HepG2 (cell line): ENCODE measurements around the gene TNFSF8. TPM values are rescaled to one million over a fixed set of nuclear protein-coding genes. Genes with fewer than 3 reads are reported as not detected.

Experiments
- ATAC-seq: fragments of 200-7000 bp; cut with Tn5 transposase; 3 replicates; pipeline ENCODE4 v1.9.1; 2020; ENCODE audit warnings: mild to moderate bottlenecking, moderate library complexity
- BruUV-seq: library from RNA; stranded (reverse); fragments of 400-500 nt; replicated peaks from 2 replicates; lab custom pipeline; 2021; lab: Mats Ljungman, UMichigan
- CTCF ChIA-PET: fragments of 300-600 bp; formaldehyde crosslinking; extraction: SDS; loops from one replicate; lab custom pipeline; 2021; ENCODE audit warnings: low total read pairs, inconsistent platforms, low intra/inter-chr PET ratio; lab: Yijun Ruan, JAX
- POLR2A ChIA-PET: fragments of 350-600 bp; sonication (Branson Sonifier 250); formaldehyde crosslinking; loops from one replicate; lab custom pipeline; 2020; ENCODE audit warnings: antibody characterized with exemption, inconsistent platforms; lab: Yijun Ruan, JAX
- DNase-seq: peaks from one replicate; pipeline ENCODE4 v3.0.0-alpha.2; 2015; ENCODE audit warnings: low spot score
- FAIRE-seq: peaks from 3 replicates; lab custom pipeline; 2011; peaks lifted over from hg19 to GRCh38; lab: Jason Lieb, UNC
- H2AFZ ChIP-seq: one replicate; pipeline ENCODE4 v1.6.1; 2011; ENCODE audit warnings: low read length, inconsistent platforms
- H3K27ac ChIP-seq: fragments of 300-600 bp; 3 replicates; pipeline ENCODE4 v1.8.0; 2011; ENCODE audit warnings: mixed run types, mild to moderate bottlenecking, mixed read lengths, low read length, inconsistent platforms; ENCODE audit not compliant: insufficient read depth; ENCODE audit errors: extremely low read length
- H3K27me3 ChIP-seq, 2 experiments: fragments of 200-600 bp in 1 of 2; 2 replicates in 1 of 2; 3 replicates in 1 of 2; pipeline versions ENCODE4 v1.6.0 to v1.8.0; 2011; ENCODE audit warnings: low read length in 2 of 2, mild to moderate bottlenecking in 2 of 2, moderate library complexity in 2 of 2, inconsistent platforms in 1 of 2; ENCODE audit not compliant: insufficient read depth in 2 of 2, control insufficient read depth in 1 of 2
- H3K36me3 ChIP-seq, 2 experiments: fragments of 200-600 bp in 1 of 2; replicated peaks in 1 of 2; 2 replicates in 1 of 2; 3 replicates in 1 of 2; pipeline versions ENCODE4 v1.5.1 to v1.8.0; 2011; ENCODE audit warnings: low read length in 2 of 2, inconsistent platforms in 1 of 2; ENCODE audit not compliant: insufficient read depth in 2 of 2, control insufficient read depth in 1 of 2
- H3K4me1 ChIP-seq: 2 replicates; pipeline ENCODE4 v1.5.1; 2012; ENCODE audit warnings: low read length, inconsistent platforms; ENCODE audit not compliant: insufficient read depth
- H3K4me2 ChIP-seq: 2 replicates; pipeline ENCODE4 v1.6.0; 2011; ENCODE audit warnings: low read depth, low read length, inconsistent platforms
- H3K4me3 ChIP-seq, 3 experiments: fragments of 200-600 bp in 1 of 3; sonication (generic), shearing (Covaris generic) in 1 of 3; replicated peaks in 1 of 3; 2 replicates each; pipeline ENCODE4 v1.5.1; 2011 to 2016; ENCODE audit warnings: low read length in 3 of 3, inconsistent platforms in 2 of 3, low read depth in 2 of 3, mild to moderate bottlenecking in 2 of 3, control low read depth in 1 of 3, mixed read lengths in 1 of 3; ENCODE audit not compliant: insufficient read depth in 1 of 3
- H3K79me2 ChIP-seq: one replicate; pipeline ENCODE4 v1.6.1; 2011; ENCODE audit warnings: low read length, inconsistent platforms; ENCODE audit not compliant: insufficient read depth
- H3K9ac ChIP-seq: 2 replicates; pipeline ENCODE4 v1.6.0; 2011; ENCODE audit warnings: mild to moderate bottlenecking, low read depth, low read length, inconsistent platforms; ENCODE audit not compliant: insufficient read depth
- H3K9me3 ChIP-seq: 2 replicates; pipeline ENCODE4 v1.5.1; 2012; ENCODE audit warnings: mild to moderate bottlenecking, low read length
- H4K20me1 ChIP-seq: 2 replicates; pipeline ENCODE4 v1.6.0; 2011; ENCODE audit warnings: inconsistent platforms, mild to moderate bottlenecking, low read length, moderate library complexity; ENCODE audit not compliant: insufficient read depth
- KAT8 ChIP-seq: IDR thresholded peaks from 2 replicates; pipeline ENCODE4 v1.6.1; 2016; ENCODE audit warnings: missing genetic modification reagents, missing compliant biosample characterization
- MXI1 ChIP-seq: IDR thresholded peaks from 3 replicates; pipeline ENCODE4 v1.6.1; 2012; ENCODE audit warnings: low read depth, low read length, inconsistent platforms, borderline replicate concordance
- NCOA5 ChIP-seq: sonication (generic); formaldehyde crosslinking; IDR thresholded peaks from 2 replicates; pipeline ENCODE4 v1.4.0; 2020; ENCODE audit warnings: missing genetic modification reagents
- ZNF24 ChIP-seq: fragments of 450-650 bp; IDR thresholded peaks from 2 replicates; pipeline ENCODE4 v1.6.1; 2017; ENCODE audit warnings: antibody characterized with exemption, mild to moderate bottlenecking
- ZNF33B ChIP-seq: sonication (generic); formaldehyde crosslinking; IDR thresholded peaks from 2 replicates; pipeline ENCODE4 v1.5.1; 2020; ENCODE audit warnings: mild to moderate bottlenecking, missing genetic modification reagents
- ZNF367 ChIP-seq: sonication (generic); formaldehyde crosslinking; IDR thresholded peaks from 2 replicates; pipeline ENCODE4 v1.4.0; 2020; ENCODE audit warnings: missing genetic modification reagents, borderline replicate concordance
- ZNF383 ChIP-seq: sonication (generic); formaldehyde crosslinking; IDR thresholded peaks from 2 replicates; pipeline ENCODE4 v1.4.0; 2020; ENCODE audit warnings: missing genetic modification reagents, mild to moderate bottlenecking, borderline replicate concordance
- ZNF549 ChIP-seq: sonication (generic); formaldehyde crosslinking; IDR thresholded peaks from 2 replicates; pipeline ENCODE4 v1.5.0; 2020; ENCODE audit warnings: missing genetic modification reagents
- WGBS: methylation state at CpG from one replicate; pipeline ENCODE4 v1.1.6; 2017; ENCODE audit warnings: low lambda C conversion rate; 5-methylcytosine and 5-hydroxymethylcytosine counted together
- in situ Hi-C: cut with HindIII; loops from 2 replicates; pipeline ENCODE4 v1.10.0; 2017; ENCODE audit warnings: low pct_unique_long_range_greater_than_20kb; ENCODE audit not compliant: extremely low pct_ligation_motif_present
- intact Hi-C: fragments of 100-400 bp; cut with micrococcal nuclease; formaldehyde crosslinking; loops from one replicate; pipeline ENCODE4 v1.10.0; 2022; ENCODE audit not compliant: unreplicated experiment
- polyA plus RNA-seq, 8 experiments: library from polyadenylated mRNA; depleted of rRNA in 3 of 8; stranded (reverse) in 7 of 8; unstranded in 1 of 8; fragments of >200 nt; fragmentation: Illumina TruSeq in 4 of 8; extraction: Trizol in 4 of 8; gene quantifications; 2 replicates each; pipeline versions ENCODE4 v1.2.1 to v1.2.3, GENCODE V29; 2011 to 2016; ENCODE audit warnings: low read depth in 4 of 8, missing spikeins in 1 of 8, mixed read lengths in 1 of 8; ENCODE audit not compliant: insufficient read depth in 1 of 8
- total RNA-seq, 5 experiments: library from RNA; depleted of rRNA; stranded (reverse); fragments of >200 nt; fragmentation: Illumina TruSeq; extraction: Trizol; gene quantifications; 2 replicates each; pipeline ENCODE4 v1.2.3, GENCODE V29; 2016; ENCODE audit warnings: low read depth in 1 of 5
- TF ChIP-seq, protein P1 (sequence below), 2 experiments: fragments of 450-650 bp in 1 of 2; sonication (generic) in 1 of 2; formaldehyde crosslinking; IDR thresholded peaks; 2 replicates each; pipeline versions ENCODE4 v1.5.0 to v1.8.0; 2020 to 2022; ENCODE audit warnings: mild to moderate bottlenecking in 1 of 2, missing genetic modification reagents in 1 of 2
- TF ChIP-seq, protein P2 (sequence below): sonication (generic); formaldehyde crosslinking; IDR thresholded peaks from 2 replicates; pipeline ENCODE4 v1.5.0; 2020; ENCODE audit warnings: mild to moderate bottlenecking, missing genetic modification reagents
- TF ChIP-seq, protein P3 (sequence below), 2 experiments: fragments of 450-650 bp in 1 of 2; sonication (generic) in 1 of 2; formaldehyde crosslinking in 1 of 2; IDR thresholded peaks; 2 replicates each; pipeline versions ENCODE4 v1.6.1 to v1.8.0; 2016 to 2022; ENCODE audit warnings: antibody characterized with exemption in 1 of 2, mild to moderate bottlenecking in 1 of 2, missing genetic modification reagents in 1 of 2

The TNFSF8 gene
- total and polyA plus RNA-seq, 2 of the 13 experiments (the other 11 are each of a cell fraction or from before 2014, with no cell fraction given), result not detected

DNA sequence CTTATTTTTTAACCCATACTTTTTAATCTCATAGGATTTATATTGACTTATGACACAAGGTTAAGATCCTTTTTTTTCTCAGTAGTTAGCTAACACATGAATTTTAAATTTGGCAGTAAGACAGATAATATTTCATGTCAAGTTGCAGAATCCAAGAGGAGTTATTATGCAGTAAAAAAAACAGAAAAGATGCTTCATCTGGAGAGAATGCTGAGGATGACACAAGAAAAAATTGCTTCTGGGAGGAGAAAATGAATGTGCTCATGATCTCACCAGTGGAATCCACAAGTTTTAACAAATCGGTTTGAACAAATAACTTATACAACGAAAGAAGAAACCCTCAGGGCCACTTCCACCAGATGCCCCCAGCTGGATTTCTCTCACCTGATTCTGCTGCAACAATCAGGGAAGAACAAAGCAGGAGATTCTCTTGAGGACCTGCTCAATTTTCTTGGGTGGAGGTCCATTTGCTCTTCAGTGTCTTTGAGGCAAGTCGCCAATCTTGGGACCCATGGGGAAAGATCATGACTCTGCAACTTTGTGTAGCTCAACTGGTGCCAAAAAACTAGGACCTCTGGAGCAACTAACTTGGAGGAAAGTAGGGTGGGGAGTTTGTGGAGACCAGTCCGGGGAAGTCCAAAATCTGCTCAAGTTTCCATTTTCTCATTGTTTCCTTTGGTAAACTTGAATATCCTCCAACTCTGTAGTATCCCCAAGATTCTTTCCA, 74.0 kb downstream of the TNFSF8 start:
- Histone ChIP-seq H3K36me3 (no peaks in the 10 kb centered on the region), H3K9me3 (no peaks in the 10 kb centered on the region), H3K4me1 (no peaks in the 10 kb centered on the region), H3K4me3 (no peak overlapping the region), H3K4me2 (no peak overlapping the region), H3K27me3 (no peaks in the 10 kb centered on the region), H4K20me1 (no peaks in the 10 kb centered on the region), H2AFZ (no peak overlapping the region), H3K9ac (no peak overlapping the region), H3K27ac (no peak overlapping the region), H3K79me2 (no peaks in the 10 kb centered on the region)
- intact Hi-C loops (no loop called here), in situ Hi-C loops (no loop called here)
- no TSS peak for BruUV-seq
- FAIRE-seq, result no peak
- 3% methylated on average over 4 of the region's 4 CpGs for WGBS
- no peak for ATAC-seq
- POLR2A ChIA-PET, result no interaction called here
- CTCF ChIA-PET, result no interaction called here
- no peak for DNase-seq
- TF ChIP-seq KAT8 (no peak), ZNF367 (no peak), ZNF383 (no peak), ZNF33B (CRISPR knock-in tag) (no peak), ZNF549 (CRISPR knock-in tag) (no peak), MXI1 (no peak), NCOA5 (CRISPR knock-in tag) (no peak), ZNF24 (no peak)
- TF ChIP-seq, protein P1, sequence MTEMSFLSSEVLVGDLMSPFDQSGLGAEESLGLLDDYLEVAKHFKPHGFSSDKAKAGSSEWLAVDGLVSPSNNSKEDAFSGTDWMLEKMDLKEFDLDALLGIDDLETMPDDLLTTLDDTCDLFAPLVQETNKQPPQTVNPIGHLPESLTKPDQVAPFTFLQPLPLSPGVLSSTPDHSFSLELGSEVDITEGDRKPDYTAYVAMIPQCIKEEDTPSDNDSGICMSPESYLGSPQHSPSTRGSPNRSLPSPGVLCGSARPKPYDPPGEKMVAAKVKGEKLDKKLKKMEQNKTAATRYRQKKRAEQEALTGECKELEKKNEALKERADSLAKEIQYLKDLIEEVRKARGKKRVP (CRISPR knock-in tag; IDR thresholded peaks at IDR 0.05), result no peak
- TF ChIP-seq, protein P2, sequence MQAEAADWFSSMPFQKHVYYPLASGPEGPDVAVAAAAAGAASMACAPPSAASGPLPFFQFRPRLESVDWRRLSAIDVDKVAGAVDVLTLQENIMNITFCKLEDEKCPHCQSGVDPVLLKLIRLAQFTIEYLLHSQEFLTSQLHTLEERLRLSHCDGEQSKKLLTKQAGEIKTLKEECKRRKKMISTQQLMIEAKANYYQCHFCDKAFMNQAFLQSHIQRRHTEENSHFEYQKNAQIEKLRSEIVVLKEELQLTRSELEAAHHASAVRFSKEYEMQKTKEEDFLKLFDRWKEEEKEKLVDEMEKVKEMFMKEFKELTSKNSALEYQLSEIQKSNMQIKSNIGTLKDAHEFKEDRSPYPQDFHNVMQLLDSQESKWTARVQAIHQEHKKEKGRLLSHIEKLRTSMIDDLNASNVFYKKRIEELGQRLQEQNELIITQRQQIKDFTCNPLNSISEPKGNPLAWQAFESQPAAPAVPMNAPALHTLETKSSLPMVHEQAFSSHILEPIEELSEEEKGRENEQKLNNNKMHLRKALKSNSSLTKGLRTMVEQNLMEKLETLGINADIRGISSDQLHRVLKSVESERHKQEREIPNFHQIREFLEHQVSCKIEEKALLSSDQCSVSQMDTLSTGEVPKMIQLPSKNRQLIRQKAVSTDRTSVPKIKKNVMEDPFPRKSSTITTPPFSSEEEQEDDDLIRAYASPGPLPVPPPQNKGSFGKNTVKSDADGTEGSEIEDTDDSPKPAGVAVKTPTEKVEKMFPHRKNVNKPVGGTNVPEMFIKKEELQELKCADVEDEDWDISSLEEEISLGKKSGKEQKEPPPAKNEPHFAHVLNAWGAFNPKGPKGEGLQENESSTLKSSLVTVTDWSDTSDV (CRISPR knock-in tag), result no peak
- TF ChIP-seq, protein P3, sequence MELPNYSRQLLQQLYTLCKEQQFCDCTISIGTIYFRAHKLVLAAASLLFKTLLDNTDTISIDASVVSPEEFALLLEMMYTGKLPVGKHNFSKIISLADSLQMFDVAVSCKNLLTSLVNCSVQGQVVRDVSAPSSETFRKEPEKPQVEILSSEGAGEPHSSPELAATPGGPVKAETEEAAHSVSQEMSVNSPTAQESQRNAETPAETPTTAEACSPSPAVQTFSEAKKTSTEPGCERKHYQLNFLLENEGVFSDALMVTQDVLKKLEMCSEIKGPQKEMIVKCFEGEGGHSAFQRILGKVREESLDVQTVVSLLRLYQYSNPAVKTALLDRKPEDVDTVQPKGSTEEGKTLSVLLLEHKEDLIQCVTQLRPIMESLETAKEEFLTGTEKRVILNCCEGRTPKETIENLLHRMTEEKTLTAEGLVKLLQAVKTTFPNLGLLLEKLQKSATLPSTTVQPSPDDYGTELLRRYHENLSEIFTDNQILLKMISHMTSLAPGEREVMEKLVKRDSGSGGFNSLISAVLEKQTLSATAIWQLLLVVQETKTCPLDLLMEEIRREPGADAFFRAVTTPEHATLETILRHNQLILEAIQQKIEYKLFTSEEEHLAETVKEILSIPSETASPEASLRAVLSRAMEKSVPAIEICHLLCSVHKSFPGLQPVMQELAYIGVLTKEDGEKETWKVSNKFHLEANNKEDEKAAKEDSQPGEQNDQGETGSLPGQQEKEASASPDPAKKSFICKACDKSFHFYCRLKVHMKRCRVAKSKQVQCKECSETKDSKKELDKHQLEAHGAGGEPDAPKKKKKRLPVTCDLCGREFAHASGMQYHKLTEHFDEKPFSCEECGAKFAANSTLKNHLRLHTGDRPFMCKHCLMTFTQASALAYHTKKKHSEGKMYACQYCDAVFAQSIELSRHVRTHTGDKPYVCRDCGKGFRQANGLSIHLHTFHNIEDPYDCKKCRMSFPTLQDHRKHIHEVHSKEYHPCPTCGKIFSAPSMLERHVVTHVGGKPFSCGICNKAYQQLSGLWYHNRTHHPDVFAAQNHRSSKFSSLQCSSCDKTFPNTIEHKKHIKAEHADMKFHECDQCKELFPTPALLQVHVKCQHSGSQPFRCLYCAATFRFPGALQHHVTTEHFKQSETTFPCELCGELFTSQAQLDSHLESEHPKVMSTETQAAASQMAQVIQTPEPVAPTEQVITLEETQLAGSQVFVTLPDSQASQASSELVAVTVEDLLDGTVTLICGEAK (IDR thresholded peaks at IDR 0.05), result no peak
- TF ChIP-seq, protein P3 (CRISPR knock-in tag; IDR thresholded peaks at IDR 0.05), result no peak
